T-helper 2 cell treated with Interferon-gamma antibody and Interleukin-4, amounts not matched to agents 5 μg/mL and 100 μg/mL, for 36 hours (primary cell): ENCODE results near the gene BCAR1.

ENCODE experiments used
- DNase-seq: peaks from one replicate; pipeline ENCODE4 v3.0.0; 2021; ENCODE audit warnings: low spot score
- H3K27ac Mint-ChIP-seq: one replicate; pipeline ENCODE4 v1.8.0; 2021; ENCODE audit warnings: mild to moderate bottlenecking, mixed read lengths
- H3K27me3 Mint-ChIP-seq: one replicate; pipeline ENCODE4 v1.8.0; 2021; ENCODE audit warnings: low read depth, mixed read lengths
- H3K36me3 Mint-ChIP-seq: one replicate; pipeline ENCODE4 v1.8.0; 2021; ENCODE audit warnings: low read depth, mixed read lengths
- H3K4me1 Mint-ChIP-seq: one replicate; pipeline ENCODE4 v1.8.0; 2021; ENCODE audit warnings: low read depth, mixed read lengths
- H3K4me3 Mint-ChIP-seq: one replicate; pipeline ENCODE4 v1.8.0; 2022; ENCODE audit warnings: mild to moderate bottlenecking, moderate library complexity, mixed read lengths
- H3K9me3 Mint-ChIP-seq: one replicate; pipeline ENCODE4 v1.8.0; 2021; ENCODE audit warnings: mixed read lengths

Gene BCAR1

DNA sequence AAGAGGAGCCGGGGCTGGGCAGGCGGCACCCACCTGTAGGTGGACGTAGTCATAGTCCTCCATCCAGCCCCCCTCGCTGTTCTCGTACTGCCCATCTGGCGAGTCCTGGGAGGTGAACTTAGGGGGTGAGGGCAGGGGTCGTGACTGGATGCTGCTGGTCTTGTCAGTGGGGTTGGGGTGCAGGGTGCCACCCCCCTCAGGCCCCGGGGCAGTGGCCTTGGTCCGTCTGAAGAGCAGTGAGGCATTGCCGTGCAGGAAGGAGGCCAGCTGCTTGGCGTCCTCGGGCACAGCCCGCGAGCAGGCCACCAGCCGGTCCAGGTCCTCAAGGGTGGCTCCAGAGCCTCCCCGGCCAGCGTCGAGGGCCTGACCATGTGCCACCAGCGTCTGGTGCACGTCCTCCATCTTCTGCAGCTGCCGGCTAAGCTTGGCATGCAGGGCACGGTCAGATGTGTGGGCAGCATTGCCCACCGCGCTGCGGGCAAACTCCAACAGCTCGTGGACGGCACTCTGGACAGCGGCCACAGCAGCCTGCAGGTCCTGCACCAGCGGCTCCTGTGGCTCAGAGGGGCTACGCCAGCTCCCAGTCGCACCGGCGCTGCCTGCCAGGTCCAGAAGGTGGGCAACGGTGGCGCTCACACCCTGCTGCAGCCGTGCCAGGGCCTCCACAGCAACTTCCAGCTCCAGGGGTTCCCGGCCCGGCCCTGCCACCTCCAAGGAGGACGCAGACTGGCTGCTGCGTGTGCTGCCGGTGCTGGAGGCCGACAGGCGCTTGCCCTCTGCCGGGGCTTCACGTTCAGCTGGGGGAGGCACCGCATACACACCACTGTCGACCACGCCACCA, 16.3 kb downstream of the BCAR1 start:
- Mint-ChIP-seq H3K27me3 (no peaks in the 10 kb centered on the region), H3K4me3 (no peak overlapping the region), H3K4me1 (peaks cover 2% of the 10 kb centered on the region), H3K36me3 (no peaks in the 10 kb centered on the region), H3K27ac (no peak overlapping the region), H3K9me3 (no peaks in the 10 kb centered on the region)
- DNase-seq: no peak

DNA sequence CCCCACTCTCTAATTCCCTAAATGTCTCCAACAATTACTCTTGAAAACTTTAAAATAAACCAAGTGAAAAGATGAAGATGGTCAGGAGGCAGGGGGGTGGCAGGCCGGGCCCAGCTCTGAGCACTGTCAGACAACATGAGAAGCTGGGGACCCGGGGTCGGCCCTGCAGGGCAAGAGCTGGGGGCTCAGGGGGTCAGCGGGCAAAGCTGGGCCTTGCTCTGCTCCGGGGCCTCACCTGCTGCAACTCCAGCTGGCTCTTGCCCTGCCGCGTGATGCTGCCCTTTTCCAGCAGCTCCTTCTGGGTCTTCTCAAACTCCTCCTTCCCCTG, 17.8 kb downstream of the BCAR1 start:
- H3K36me3 Mint-ChIP-seq: no peaks in the 10 kb centered on the region

DNA sequence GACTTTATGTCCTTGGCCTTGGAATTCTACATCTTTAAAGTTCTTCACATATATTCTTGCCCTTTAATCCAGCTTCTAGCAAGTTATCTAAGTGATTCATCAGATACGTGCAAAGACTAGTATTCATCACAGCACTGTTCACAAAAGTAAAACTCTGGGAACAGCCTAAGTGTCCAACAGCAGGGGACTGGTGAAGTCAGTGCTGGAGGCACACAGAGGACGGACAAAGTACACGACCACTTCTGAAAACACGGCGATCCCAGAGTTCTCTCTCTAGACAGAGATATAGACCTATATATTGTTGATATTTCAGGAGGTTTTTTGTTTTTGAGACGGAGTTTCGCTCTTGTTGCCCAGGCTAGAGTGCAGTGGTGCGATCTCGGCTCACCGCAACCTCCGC, 19.9 kb downstream of the BCAR1 start:
- no peak overlapping the region for H3K27ac Mint-ChIP-seq
- H3K4me1 Mint-ChIP-seq: peaks cover 2% of the 10 kb centered on the region
- DNase-seq: no peak
- no peaks in the 10 kb centered on the region for H3K9me3 Mint-ChIP-seq
- no peaks in the 10 kb centered on the region for H3K27me3 Mint-ChIP-seq
- H3K4me3 Mint-ChIP-seq: no peak overlapping the region
- H3K36me3 Mint-ChIP-seq: no peaks in the 10 kb centered on the region

More for the DNA sequence above, 17.8 kb downstream of the BCAR1 start:
- Mint-ChIP-seq H3K27me3 (no peaks in the 10 kb centered on the region), H3K9me3 (no peaks in the 10 kb centered on the region), H3K27ac (no peak overlapping the region), H3K4me1 (peaks cover 2% of the 10 kb centered on the region), H3K4me3 (no peak overlapping the region)
- no peak for DNase-seq

DNA sequence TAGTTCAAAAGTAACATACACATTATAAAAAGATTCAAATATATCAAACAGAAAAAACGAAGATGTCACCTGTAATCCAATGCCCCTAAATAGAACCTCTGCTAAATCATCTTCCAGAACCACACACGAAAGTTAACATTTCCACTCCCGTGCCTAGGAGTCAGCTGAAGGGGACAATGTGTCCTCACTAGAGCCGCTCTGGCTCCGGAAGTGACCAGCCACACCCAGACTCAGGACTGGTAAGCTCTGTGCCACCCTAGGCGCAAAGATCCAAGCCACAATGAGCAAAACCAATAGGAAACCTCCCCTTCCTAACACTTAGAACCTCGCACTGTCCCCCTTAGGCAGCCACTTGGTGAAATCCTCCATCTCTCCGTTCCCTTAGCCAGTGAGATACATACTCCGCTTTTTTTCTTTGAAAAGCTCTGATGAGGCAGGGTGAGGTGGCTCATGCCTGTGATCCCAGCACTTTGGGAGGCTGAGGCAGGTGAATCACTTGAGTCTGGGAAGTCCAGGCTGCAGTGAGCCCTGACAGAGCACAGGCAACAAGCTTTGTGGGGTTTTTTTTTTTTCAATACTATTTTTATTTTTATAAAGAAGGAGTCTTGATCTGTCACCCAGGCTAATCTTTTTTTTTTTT, 20.8 kb downstream of the BCAR1 start:
- DNase-seq: no peak

GRCh38 chr16:75229172-75230031, 22.0 kb downstream of the BCAR1 start:
- Mint-ChIP-seq H3K4me3 (no peak overlapping the region), H3K27ac (no peak overlapping the region), H3K9me3 (no peaks in the 10 kb centered on the region), H3K27me3 (no peaks in the 10 kb centered on the region), H3K36me3 (no peaks in the 10 kb centered on the region), H3K4me1 (peaks cover 2% of the 10 kb centered on the region)
- DNase-seq: no peak

More for the DNA sequence above, 20.8 kb downstream of the BCAR1 start:
- Mint-ChIP-seq H3K4me1 (peaks cover 2% of the 10 kb centered on the region), H3K9me3 (no peaks in the 10 kb centered on the region), H3K4me3 (no peak overlapping the region), H3K27ac (no peak overlapping the region), H3K36me3 (no peaks in the 10 kb centered on the region), H3K27me3 (no peaks in the 10 kb centered on the region)

GRCh38 chr16:75228143-75228976, 23.1 kb downstream of the BCAR1 start:
- Mint-ChIP-seq H3K36me3 (no peaks in the 10 kb centered on the region), H3K27ac (no peak overlapping the region), H3K4me3 (no peak overlapping the region), H3K9me3 (no peaks in the 10 kb centered on the region), H3K27me3 (no peaks in the 10 kb centered on the region), H3K4me1 (no peaks in the 10 kb centered on the region)
- no peak for DNase-seq

GRCh38 chr16:75227361-75228142, 23.9 kb downstream of the BCAR1 start:
- DNase-seq: no peak
- H3K27me3 Mint-ChIP-seq: no peaks in the 10 kb centered on the region
- no peaks in the 10 kb centered on the region for H3K9me3 Mint-ChIP-seq
- H3K36me3 Mint-ChIP-seq: no peaks in the 10 kb centered on the region
- H3K27ac Mint-ChIP-seq: no peak overlapping the region
- H3K4me1 Mint-ChIP-seq: no peaks in the 10 kb centered on the region
- H3K4me3 Mint-ChIP-seq: no peak overlapping the region

DNA sequence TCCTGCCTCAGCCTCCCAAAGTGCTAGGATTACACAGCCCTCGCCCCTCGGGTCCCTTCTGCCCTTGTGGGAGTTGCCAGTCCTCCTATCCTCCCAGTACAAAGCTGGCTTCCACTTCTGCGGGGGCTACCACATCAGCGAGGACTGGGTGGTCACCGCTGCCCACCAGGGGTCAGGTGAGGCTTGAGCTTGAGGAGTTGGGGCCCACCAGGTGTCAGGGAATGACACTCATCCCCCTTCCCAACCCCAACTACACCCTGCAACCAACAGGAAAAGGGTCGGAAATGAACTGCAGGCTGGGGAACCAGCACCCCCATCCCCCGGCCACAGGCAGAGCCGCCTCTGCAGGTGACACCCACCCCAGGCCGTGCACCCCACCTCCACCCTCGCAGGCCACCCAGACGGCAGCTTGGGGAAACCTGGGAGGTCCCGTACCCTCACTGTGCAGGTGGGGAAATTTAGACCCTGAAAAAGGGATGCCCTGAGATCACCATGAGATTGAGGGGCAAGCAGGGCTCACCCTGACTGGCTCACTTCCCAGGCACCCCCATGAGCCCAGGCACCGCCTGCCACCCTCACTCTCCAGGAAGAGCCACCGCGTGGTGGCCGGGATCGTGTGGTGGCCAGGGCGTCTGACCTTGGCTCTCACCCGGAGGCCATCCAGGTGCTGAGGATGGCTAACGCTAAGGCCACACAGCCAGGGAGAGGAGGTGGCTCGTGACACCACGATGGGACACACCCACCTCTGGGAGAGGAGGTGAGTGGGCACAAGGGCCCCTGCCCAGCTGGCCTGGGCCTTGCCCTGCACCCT, 24.7 kb downstream of the BCAR1 start:
- Mint-ChIP-seq H3K4me3 (no peak overlapping the region), H3K27me3 (no peaks in the 10 kb centered on the region), H3K4me1 (no peaks in the 10 kb centered on the region), H3K9me3 (no peaks in the 10 kb centered on the region), H3K36me3 (no peaks in the 10 kb centered on the region), H3K27ac (no peak overlapping the region)
- no peak for DNase-seq

DNA sequence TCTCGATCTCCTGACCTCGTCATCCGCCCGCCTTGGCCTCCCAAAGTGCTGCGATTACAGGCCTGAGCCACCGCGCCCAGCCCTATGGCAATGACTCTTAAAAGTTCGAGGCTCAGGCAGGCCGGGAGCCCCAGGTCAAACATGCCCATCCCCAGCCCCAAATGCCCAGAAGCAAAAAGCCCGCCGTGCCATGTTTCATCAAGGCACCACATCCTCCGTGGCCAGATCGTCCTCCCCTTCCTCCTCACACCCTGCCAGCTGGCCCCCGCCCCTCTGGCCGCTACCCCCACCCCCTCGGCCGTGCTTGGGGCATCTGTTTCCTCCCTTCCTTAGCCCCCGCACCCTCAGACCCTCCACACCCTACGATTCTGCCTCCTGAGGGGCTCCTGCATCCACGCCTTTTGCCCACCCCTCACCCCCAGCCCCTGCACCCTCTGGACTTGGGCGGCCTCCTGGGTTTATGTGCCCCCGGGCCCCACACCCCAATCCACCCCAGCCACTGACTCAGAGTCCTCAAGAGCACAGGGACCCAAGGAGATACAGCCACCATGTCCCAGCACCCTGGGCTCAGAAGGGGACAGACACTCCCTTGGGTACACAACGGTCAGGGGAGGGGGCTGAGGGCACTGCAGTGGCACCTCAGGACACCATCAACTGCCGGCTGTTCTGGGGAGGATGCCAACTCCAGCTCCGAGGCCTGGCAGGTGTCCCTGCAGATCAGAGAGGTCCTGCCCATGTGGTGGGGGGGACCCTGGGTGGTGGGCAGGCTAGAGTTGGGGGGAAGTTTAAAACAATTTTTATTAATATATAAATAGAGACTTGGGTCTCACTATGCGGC, 25.5 kb downstream of the BCAR1 start:
- no peak overlapping the region for H3K4me3 Mint-ChIP-seq
- H3K4me1 Mint-ChIP-seq: no peaks in the 10 kb centered on the region
- H3K27me3 Mint-ChIP-seq: no peaks in the 10 kb centered on the region
- H3K36me3 Mint-ChIP-seq: no peaks in the 10 kb centered on the region
- no peak overlapping the region for H3K27ac Mint-ChIP-seq
- DNase-seq: no peak
- no peaks in the 10 kb centered on the region for H3K9me3 Mint-ChIP-seq

- Mint-ChIP-seq H3K27me3 (no peaks in the 10 kb centered on the region), H3K9me3 (no peaks in the 10 kb centered on the region), H3K4me3 (no peak overlapping the region), H3K36me3 (no peaks in the 10 kb centered on the region), H3K27ac (no peak overlapping the region), H3K4me1 (peaks cover 1% of the 10 kb centered on the region)
- no peak for DNase-seq
Observed at GRCh38 chr16:75225092-75225491, 26.3 kb downstream of the BCAR1 start.

DNA sequence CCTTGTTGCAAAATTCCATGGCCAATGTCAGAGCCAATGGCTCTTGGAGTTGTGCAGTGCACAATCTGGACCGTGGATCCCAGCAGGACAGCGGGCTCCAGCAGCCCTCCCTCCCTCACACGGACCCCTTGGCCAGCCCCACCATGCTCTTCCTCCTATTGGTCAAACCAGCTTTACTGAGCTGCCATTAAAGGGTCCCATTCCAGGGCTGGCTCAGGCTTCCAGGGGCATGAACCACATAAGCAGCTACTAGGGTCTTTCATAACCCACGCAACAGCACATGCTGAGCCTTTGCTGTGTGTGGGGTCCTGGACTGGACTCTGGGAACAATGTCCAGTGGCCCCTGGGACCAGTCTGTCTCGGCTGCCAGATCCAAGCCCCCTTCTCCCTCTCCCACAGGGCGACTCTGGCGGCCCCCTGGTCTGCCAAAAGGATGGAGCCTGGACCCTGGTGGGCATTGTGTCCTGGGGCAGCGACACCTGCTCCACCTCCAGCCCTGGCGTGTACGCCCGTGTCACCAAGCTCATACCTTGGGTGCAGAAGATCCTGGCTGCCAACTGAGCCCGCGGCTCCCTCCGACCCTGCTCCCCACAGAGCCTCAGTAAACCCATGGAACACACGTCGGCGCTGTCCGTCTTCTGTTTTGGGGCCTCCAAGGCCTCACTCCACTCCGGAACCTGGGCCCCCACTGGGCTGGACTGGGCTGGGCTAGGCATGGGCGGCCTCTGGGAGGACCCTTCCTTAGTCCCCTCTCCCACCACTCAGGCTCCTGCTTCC, 26.9 kb downstream of the BCAR1 start:
- Mint-ChIP-seq H3K27ac (no peak overlapping the region), H3K36me3 (no peaks in the 10 kb centered on the region), H3K9me3 (no peaks in the 10 kb centered on the region), H3K4me1 (peaks cover 1% of the 10 kb centered on the region), H3K4me3 (no peak overlapping the region), H3K27me3 (no peaks in the 10 kb centered on the region)
- DNase-seq: no peak
